Cardiac fibroblast (primary cell): ENCODE measurements around the gene EPHB2.

ENCODE experiments used
- DNase-seq, 2 donors: peaks; one replicate each; pipeline versions ENCODE4 v3.0.0 to v3.0.0-alpha.2; 2010; ENCODE audit warnings: low read depth in 2 of 2
- H3K4me3 ChIP-seq, 2 donors: replicated peaks in 1 of 2; 1 replicate in 1 of 2; 2 replicates in 1 of 2; pipeline ENCODE4 v1.5.1; 2011; ENCODE audit warnings: low read depth in 2 of 2, low read length in 2 of 2, mild to moderate bottlenecking in 2 of 2, moderate library complexity in 1 of 2
- CTCF ChIP-seq: IDR thresholded peaks from one replicate; pipeline ENCODE4 v1.5.1; 2011; ENCODE audit warnings: low read depth, mild to moderate bottlenecking, low read length, inconsistent platforms

The EPHB2 gene

GRCh38 chr1:22952694-22953056 lies 242.0 kb downstream of the EPHB2 start:
- no peak overlapping the region for H3K4me3 ChIP-seq
- no peak for TF ChIP-seq CTCF
- DNase-seq: no peak

- H3K4me3 ChIP-seq: no peak overlapping the region
- no peak for TF ChIP-seq CTCF
- no peak for DNase-seq
Measured at GRCh38 chr1:22953057-22953739, 242.6 kb downstream of the EPHB2 start.

GRCh38 chr1:22953740-22954141 lies 243.1 kb downstream of the EPHB2 start:
- TF ChIP-seq CTCF: no peak
- no peak for DNase-seq
- no peak overlapping the region for H3K4me3 ChIP-seq

GRCh38 chr1:22955146-22955545 lies 244.5 kb downstream of the EPHB2 start:
- DNase-seq: no peak
- no peak overlapping the region for H3K4me3 ChIP-seq
- no peak for TF ChIP-seq CTCF

GRCh38 chr1:22957066-22957465 lies 246.4 kb downstream of the EPHB2 start:
- no peak for DNase-seq
- no peak for TF ChIP-seq CTCF
- no peak overlapping the region for H3K4me3 ChIP-seq

GRCh38 chr1:22958556-22958955 lies 247.9 kb downstream of the EPHB2 start:
- no peak for TF ChIP-seq CTCF
- no peak overlapping the region for H3K4me3 ChIP-seq
- DNase-seq: no peak
